Glomerular visceral epithelial cell (primary cell): ENCODE measurements around the gene FOXR1.
"Not testable (repeated sequence)": the region's sequence is repeated elsewhere in the genome, so short reads cannot be mapped to it uniquely, and the experiment has no call there.

ENCODE experiments used
- DNase-seq: peaks from one replicate; pipeline ENCODE4 v3.0.0-alpha.2; 2016; ENCODE audit errors: extremely low spot score

The FOXR1 gene

DNA sequence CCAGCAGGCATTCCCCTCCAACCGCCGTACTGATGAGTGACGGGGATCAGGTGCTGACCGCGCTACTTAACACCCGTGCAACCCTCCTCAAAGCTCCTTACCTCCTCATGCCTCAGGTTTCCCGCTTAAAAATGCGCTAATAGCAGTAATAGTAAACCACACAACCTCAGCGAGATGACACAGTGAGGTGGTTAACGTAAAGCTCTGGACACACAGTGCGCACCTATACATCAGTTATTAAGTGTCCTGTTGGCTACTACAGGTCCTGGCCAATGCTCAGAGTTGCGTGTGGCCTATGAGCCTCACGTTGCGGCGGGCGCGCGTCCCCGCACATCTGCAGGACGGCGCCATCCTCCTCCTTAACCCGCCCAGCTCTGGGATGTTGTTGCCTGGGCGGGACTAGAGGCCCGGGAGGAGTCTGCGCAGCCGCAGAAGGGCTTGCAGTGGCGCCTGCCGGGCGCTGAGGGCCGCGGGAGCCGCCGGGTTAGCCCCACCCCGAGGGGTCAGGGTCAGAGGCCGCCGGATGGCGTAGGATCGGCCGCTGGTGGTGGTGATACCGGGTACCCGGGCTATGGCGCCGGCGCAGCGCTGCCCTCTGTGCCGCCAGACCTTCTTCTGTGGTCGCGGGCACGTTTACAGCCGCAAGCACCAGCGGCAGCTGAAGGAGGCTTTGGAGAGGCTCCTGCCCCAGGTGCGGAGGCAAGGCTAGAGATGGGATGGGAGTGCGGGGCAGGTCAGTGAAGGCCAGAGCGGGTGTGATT is 26.2 kb downstream of the FOXR1 start, which contains the start of gene CENATAC:
Gene CENATAC (plus strand): TSS at position 512 of the 761 bp plus-strand sequence. CDS start 60 bp downstream, at position 572.
- peak; percentile 81 for DNase-seq

GRCh38 chr11:118998388-118998717 is 26.8 kb downstream of the FOXR1 start:
- DNase-seq, result no peak

GRCh38 chr11:118998822-118999221 is 27.3 kb downstream of the FOXR1 start:
- peak; percentile 73 for DNase-seq

- DNase-seq, result no peak
Observed at GRCh38 chr11:119000906-119001305, 29.3 kb downstream of the FOXR1 start.

DNA sequence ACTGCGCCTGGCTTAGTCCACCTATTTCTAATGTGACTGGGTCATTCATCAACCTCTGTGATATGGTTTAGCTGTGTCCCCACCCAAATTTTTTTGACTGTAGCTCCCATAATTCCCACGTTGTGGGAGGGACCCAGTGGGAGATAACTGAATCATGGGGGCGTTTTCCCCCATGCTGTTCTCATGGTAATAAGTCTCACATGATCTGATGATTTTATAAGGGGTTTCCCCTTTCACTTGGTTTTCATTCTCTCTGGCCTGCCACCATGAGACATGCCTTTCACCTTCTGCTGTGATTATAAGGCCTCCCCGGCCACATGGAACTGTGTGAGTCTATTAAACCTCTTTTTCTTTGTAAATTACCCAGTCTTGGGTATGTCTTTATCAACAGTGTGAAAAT is 35.1 kb downstream of the FOXR1 start:
- DNase-seq, result no peak

DNA sequence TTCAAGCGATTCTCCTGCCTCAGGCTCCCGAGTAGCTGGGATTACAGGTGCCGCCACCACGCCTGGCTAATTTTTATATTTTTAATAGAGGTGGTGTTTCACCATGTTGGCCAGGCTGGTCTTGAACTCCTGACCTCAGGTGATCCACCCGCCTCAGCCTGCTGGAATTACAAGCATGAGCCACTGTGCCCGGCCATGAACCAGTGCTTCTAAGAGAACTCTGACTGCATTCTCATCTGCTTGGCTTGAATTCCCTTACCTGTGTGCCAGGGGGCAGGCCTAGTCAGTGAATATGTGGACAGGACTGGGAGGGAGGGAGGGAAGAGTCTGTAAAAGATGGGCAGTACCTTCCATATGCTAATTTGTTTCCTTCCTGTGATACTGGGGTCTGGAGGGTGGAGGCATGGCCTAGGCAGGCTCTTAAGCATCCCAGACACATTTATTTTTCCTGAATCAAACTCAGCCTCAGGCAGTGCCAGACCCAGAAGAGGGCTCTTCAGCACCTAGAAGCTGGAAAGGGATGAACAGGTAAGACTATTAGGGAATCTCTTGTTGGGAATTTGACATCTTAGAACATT is 40.0 kb downstream of the FOXR1 start:
- no peak for DNase-seq

DNA sequence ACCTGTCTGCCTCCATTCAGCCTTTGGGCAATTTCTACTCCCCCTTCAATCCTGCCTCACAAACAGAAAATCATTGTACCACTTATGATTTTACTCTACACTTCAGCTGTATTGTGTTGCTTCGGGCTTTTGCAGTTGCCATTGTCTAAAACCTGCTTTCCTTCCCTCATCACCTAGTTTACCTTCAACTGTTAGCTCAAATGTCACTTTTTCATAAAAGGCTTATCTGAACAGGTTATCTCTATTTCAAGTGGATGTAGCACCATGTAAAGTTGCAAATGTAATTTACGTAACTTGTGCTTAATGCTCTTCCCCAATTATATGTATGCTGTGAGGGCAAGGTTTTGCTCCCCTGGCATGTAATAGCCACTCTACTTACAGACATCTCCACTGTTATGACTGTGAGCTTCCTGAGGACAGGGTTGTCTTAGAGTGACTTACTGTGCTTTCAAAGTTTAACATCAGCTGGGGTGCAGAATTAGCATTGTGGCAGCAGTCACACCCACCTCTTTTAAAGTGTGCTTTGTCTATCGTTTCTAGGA is 41.1 kb downstream of the FOXR1 start:
- no peak for DNase-seq

GRCh38 chr11:119014209-119014924 is 42.8 kb downstream of the FOXR1 start:
- no peak for DNase-seq

DNA sequence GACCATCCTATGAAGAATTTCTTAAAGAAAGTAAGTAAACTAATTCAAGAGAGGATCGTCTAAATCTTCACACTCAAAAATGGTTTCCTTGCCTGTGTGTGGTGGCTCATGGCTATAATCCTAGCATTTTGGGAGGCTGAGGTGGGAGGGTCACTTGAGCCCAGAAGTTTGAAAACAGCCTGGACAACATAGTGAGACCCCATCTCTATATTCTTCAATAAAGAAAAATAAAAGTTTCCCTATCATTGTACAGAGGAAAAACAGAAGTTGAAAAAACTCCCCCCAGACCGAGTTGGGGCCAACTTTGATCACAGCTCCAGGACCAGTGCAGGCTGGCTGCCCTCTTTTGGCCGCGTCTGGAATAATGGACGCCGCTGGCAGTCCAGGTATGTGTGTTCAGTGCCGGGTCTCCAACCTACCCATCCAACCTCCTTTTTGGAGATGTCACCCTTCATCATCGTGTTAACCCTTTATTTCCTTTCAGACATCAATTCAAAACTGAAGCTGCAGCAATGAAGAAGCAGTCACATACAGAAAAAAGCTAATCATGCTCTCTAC is 43.6 kb downstream of the FOXR1 start:
- peak; percentile 13 for DNase-seq

GRCh38 chr11:119016216-119017009 is 44.9 kb downstream of the FOXR1 start:
- DNase-seq, result no peak

DNA sequence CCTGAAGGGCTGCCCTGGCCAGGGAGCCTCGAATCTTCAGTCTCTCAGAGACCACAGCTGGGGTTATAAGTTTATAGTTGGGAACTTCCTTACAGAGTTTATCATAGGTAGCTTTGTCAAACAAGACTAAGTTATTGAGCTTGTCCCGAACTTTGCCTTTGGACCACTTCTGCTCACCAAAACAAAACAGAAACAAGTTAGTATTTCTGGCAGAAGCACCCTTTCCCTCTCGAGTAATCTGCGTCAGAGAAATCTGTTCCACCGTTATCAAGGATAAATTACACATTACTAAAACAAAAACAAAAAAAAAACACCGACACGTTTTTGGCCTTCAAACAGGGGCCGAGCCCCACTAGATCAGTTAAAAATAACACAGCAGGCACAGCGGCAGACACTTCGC is 45.8 kb downstream of the FOXR1 start:
- not testable (repeated sequence) for DNase-seq

DNA sequence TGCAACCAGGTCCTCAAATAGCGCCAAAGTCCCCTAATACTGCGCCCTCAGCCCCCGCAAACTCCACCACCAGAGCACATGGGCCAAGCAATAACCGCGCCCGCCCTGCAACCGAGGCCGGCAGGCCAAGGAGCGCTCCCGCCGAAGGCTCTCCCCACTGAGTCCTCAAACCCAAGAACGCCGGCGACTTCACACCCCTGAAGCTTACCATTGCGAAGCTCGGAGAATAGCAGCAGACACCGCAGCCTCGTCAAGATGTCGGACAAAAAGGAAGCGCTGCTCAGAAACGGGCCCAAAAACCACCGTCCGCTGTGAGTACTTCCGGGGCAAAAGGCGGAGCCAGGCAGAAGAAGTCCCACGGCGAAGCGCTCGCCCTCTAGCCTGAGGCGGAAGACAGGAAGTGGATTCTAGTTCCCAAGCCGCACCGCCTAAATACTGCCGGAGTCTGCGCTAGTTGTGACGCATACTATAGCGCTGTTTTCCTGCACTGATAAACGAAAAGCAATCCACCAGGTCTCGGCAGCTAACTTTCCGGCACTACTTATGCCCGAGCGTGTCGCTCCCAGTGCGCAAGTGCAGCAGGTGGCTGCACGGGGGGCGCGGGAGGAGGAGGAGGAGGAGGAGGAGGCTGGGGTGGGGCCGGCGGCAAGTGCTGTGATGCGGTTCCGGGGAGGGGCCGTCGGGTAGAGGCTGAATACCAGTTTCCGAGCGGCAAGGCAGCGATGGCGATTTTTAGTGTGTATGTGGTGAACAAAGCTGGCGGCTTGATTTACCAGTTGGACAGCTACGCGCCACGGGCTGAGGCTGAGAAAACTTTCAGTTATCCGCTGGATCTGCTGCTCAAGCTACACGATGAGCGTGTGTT is 46.7 kb downstream of the FOXR1 start, which contains the start of the genes RPS25 and TRAPPC4:
Gene RPS25 (minus strand): TSS at position 270 of the 865 bp plus-strand sequence. CDS start 59 bp downstream, at position 211.
Gene TRAPPC4 (plus strand): TSS at position 693 of the 865 bp plus-strand sequence. CDS start 30 bp downstream, at position 723.
- peak; percentile 92 for DNase-seq

DNA sequence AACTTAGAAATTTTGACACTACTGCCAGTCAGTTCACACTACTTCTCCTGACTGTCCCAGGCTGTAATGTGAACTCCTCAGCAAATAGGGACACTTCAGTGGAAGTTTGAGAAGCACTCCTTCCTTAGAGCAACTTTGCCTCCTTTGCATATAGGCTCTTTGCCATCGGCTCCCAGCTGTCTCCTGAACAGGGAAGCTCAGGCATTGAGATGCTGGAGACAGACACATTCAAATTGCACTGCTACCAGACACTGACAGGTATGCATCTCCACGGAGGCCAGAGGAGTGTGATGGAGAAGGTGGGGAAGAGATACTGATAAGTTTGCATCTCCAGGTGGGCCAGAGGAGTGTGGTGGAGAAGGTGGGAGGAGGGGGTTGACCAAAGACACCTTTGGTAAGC is 48.4 kb downstream of the FOXR1 start:
- DNase-seq, result no peak

GRCh38 chr11:119021631-119022030 is 50.1 kb downstream of the FOXR1 start:
- no peak for DNase-seq

DNA sequence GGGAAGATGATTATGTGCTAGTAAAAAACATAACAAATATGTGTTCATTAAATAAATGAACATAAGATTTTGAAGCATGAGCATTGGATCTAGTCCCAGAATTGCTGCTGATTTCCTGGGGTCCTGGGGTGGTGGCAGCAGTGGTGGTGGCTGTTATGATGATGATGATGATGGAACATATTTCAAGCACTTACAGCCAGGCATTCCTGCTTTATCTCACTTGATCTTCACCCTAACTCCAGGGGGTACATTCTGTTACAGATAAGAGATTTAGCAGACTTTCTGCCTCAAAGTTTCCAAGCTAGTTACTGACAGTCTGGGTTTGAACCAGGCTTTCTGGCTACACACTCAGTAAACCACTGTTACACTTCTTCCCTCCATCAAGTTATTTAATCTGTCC is 52.2 kb downstream of the FOXR1 start:
- DNase-seq, result no peak

- DNase-seq, result no peak
Observed at GRCh38 chr11:119024430-119025098, 53.0 kb downstream of the FOXR1 start.

- DNase-seq, result no peak
Observed at GRCh38 chr11:119025099-119025473, 53.5 kb downstream of the FOXR1 start.

DNA sequence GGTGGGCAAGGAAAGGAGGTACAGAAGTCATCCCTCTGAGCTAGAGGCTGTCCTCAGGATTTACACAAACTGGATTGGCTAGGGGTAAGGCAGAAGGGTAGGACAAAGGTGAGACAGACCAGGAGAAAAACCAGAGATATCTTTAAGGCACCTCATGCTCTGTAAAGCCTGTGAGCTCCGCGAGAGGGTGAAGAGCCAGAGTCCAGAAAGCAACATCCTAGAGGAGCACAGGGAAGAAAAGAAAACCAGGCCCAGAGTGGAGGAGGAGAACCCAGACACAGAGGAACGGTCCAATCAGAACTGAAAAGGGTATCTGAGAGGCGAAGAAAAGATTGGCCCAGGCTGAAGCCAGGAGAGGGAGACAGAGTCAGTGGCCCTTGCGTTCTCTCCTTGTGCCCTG is 54.0 kb downstream of the FOXR1 start:
- no peak for DNase-seq

- DNase-seq, result no peak
Observed at GRCh38 chr11:119025978-119026766, 54.6 kb downstream of the FOXR1 start.
